Muscle layer of colon (tissue), 2 donors: ENCODE data around the gene DROSHA.

Source experiments
- H3K27ac ChIP-seq: one replicate; pipeline ENCODE4 v1.7.0; 2013; ENCODE audit warnings: low read depth, mild to moderate bottlenecking, low read length, moderate library complexity
- H3K27me3 ChIP-seq, 2 donors: one replicate each; pipeline ENCODE4 v1.7.0; 2013; ENCODE audit warnings: low read length in 2 of 2, mild to moderate bottlenecking in 2 of 2; ENCODE audit not compliant: insufficient read depth in 2 of 2, control insufficient read depth in 1 of 2
- H3K36me3 ChIP-seq: one replicate; pipeline ENCODE4 v1.7.0; 2013; ENCODE audit warnings: mild to moderate bottlenecking, low read length; ENCODE audit not compliant: insufficient read depth
- H3K4me1 ChIP-seq: one replicate; pipeline ENCODE4 v1.7.0; 2013; ENCODE audit warnings: mild to moderate bottlenecking, low read length; ENCODE audit not compliant: insufficient read depth
- H3K4me3 ChIP-seq, 2 donors: one replicate each; pipeline ENCODE4 v1.7.0; 2013; ENCODE audit warnings: low read length in 2 of 2, low read depth in 1 of 2, mild to moderate bottlenecking in 1 of 2, moderate library complexity in 1 of 2
- H3K9ac ChIP-seq: one replicate; pipeline ENCODE4 v1.7.0; 2013; ENCODE audit warnings: low read length
- H3K9me3 ChIP-seq: one replicate; pipeline ENCODE4 v1.7.0; 2013; ENCODE audit warnings: mild to moderate bottlenecking, low read length
- donor health status: abdominal sarcoma.
- donor health status: Adenocarcinoma of cecum.

Gene DROSHA

DNA sequence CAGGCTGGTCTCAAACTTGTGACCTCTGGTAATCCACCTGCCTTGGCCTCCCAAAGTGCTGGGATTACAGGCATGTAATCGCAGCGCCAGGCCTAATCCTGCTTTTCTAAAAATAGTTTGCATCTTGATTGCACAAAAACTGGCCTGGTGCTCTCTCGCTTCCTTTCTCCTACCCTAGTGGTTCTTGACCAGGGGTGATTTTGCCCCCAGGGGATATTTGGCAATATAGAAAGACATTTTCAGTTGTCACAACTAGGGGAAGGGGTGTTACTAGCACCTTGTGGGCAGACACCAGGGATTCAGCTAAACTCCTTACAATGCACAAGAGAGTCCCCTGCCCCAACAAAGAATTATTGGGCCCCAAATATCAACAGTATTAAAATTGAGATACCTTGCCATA lies 139.8 kb downstream of the DROSHA start:
- no peaks in the 10 kb centered on the region for H3K36me3 ChIP-seq
- H3K9ac ChIP-seq, result no peak overlapping the region
- H3K27ac ChIP-seq, result no peak overlapping the region
- H3K27me3 ChIP-seq, result no peaks in the 10 kb centered on the region
- no peaks in the 10 kb centered on the region for H3K9me3 ChIP-seq
- H3K4me3 ChIP-seq, result no peak overlapping the region
- no peaks in the 10 kb centered on the region for H3K4me1 ChIP-seq

DNA sequence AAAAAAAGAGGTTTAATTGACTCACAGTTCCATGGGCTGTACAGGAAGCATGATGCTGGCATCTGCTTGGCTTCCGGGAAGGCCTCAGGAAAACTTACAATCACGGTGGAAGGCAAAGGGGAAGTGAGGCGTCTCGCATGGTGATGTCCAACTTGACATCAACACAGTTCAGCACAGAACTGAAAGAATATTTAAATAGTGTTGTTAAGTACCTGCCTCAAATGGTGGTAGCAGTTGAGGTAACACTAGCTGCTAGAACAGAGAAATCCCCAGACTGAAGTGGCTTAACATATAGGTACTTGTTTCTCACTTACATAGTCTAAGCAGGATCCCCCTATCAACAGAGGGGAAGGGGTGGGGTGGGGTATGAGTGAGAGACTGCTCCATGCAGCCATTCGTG lies 141.6 kb downstream of the DROSHA start:
- Histone ChIP-seq H3K9ac (no peak overlapping the region), H3K27ac (no peak overlapping the region), H3K27me3 (no peaks in the 10 kb centered on the region)

DNA sequence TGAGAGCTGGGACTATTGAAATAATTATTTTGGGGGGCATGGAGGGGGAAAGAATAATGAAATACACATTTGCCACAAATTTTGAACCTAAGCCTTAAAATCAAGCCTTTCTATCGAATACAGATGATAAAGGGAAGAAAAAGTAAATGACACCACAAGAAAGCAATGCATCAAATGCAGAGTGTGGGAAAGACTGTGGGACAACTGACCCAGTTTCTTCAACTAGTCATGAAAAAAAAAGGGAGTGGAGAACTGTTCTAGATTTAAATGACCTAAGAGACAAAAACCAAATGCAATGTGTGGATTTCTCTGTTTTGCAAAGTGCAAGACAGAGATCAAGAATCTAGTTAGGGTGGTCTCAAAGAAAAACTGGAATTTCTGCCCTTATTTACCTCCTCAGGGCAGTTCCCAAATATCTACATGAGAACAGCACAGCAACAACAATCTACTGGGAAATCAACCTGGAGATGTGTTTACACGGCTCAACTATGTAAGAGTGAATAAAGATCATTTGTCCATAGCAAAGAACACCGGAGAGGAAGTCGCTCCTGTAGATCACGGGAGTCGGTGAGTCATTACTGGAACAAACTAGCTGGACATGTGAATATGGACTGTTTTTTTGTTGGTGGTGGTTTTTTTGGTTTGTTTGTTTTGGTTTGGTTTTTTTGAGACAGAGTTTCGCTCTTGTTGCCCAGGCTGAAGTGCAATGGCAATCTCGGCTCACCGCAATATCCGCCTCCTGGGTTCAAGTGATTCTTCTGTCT lies 145.9 kb downstream of the DROSHA start:
- no peaks in the 10 kb centered on the region for H3K4me1 ChIP-seq
- no peak overlapping the region for H3K4me3 ChIP-seq
- no peak overlapping the region for H3K27ac ChIP-seq
- no peak overlapping the region for H3K9ac ChIP-seq
- H3K27me3 ChIP-seq, result no peaks in the 10 kb centered on the region
- H3K36me3 ChIP-seq, result no peaks in the 10 kb centered on the region
- no peaks in the 10 kb centered on the region for H3K9me3 ChIP-seq

More for the DNA sequence above, 141.6 kb downstream of the DROSHA start:
- no peaks in the 10 kb centered on the region for H3K4me1 ChIP-seq
- H3K36me3 ChIP-seq, result no peaks in the 10 kb centered on the region
- no peaks in the 10 kb centered on the region for H3K9me3 ChIP-seq
- no peak overlapping the region for H3K4me3 ChIP-seq

DNA sequence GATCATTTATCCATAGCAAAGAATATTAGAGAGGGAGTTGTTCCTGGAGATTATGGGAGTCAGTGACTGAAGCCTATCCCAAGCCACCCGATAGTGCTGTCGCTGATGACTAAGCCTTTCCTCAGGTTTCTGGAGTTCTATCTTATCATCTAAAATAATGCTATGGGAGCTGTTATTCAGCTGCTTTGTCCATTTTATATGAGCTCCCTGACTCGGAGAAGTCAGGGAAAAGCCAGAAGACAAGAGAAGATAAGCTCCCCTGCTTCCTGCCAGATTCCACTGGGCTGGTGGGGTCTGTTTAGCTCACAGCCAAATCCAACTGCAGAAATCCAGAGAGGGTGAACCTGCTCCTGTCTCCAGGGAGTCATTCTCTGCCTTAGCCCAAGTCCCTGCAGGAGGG lies 148.2 kb downstream of the DROSHA start:
- Histone ChIP-seq H3K27me3 (no peaks in the 10 kb centered on the region), H3K4me1 (no peaks in the 10 kb centered on the region), H3K36me3 (no peaks in the 10 kb centered on the region), H3K9ac (no peak overlapping the region), H3K27ac (no peak overlapping the region), H3K4me3 (no peak overlapping the region), H3K9me3 (no peaks in the 10 kb centered on the region)

DNA sequence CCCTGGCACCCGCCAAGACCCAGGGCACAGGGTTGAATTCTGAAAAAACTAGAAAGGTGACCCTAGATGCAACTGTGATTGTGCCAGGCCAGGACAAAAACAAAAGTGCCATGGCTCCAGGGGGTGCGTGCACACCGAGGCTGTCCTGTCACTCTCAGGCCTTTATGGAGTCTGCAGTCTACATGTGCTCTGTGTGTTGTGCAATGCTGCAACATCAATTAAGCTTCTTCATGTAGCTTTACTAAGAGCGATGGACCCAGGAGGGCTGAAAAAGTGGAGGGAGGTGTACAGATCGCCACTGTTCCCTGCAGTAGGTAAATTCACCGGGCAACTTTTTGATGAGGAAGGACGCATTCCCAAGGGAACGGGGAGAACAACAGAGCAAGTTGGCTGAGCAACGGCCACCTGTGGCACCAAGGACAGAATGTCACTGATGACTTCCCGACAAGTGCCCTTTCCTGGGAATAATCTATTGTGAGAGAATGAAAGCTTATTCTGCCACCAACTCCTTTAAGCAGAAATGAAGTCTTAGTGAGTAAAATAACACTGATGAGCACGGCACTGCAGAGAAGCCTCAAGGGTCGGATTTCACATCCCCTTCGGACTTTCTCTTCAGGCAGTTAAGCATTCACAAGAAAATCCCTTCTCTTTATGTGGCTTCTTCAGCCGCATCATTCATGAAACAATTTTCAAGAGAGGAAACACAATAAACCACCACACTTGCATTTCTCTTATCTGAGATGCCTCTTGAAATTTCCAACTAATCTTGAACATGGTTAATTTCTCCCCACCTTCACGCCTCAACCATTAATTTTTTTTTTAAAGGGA lies 149.6 kb downstream of the DROSHA start:
- Histone ChIP-seq H3K27me3 (no peaks in the 10 kb centered on the region), H3K9ac (no peak overlapping the region), H3K4me1 (no peaks in the 10 kb centered on the region), H3K9me3 (no peaks in the 10 kb centered on the region), H3K27ac (no peak overlapping the region), H3K4me3 (no peak overlapping the region), H3K36me3 (no peaks in the 10 kb centered on the region)

DNA sequence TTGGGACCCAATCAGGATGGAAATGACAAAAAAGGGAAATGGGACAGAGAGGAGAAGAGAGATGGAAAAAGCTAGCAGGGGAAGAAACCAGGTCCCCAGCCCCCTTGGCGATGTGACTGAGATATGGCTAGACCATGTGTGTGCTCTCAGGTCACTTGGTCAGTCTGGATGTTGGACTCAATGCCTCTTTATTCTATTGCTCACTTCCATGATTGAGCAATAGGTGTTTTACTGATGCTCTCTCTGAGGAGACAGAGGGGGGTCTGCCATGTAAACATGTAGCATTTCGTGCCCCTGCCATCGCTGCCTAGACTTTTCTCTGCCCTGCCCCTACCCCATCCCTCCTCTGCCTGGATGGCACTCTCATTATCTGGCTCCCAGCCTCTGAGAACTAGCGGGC lies 150.6 kb downstream of the DROSHA start:
- H3K4me3 ChIP-seq, result no peak overlapping the region
- no peak overlapping the region for H3K27ac ChIP-seq
- no peaks in the 10 kb centered on the region for H3K4me1 ChIP-seq
- H3K9me3 ChIP-seq, result no peaks in the 10 kb centered on the region
- no peaks in the 10 kb centered on the region for H3K27me3 ChIP-seq
- H3K36me3 ChIP-seq, result no peaks in the 10 kb centered on the region
- no peak overlapping the region for H3K9ac ChIP-seq

DNA sequence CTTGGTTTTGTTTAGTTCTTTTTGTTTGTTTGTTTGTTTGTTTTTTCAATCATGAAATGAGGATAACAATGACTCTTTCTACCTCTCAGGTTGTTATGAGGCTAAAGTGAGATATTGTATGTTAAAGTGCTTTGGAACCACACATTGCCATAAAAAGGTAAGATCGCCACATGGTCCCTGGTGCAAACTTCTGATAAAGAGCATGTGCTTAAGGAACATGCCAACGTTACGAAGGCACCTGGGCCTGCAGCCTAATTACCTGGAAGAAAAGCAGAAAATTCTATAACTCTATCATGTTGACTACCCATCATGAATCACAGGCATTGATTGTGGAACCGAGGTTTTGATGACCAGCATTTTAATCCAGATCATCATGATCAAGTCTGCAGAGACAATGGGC lies 151.8 kb downstream of the DROSHA start:
- H3K9me3 ChIP-seq, result no peaks in the 10 kb centered on the region
- H3K9ac ChIP-seq, result no peak overlapping the region

DNA sequence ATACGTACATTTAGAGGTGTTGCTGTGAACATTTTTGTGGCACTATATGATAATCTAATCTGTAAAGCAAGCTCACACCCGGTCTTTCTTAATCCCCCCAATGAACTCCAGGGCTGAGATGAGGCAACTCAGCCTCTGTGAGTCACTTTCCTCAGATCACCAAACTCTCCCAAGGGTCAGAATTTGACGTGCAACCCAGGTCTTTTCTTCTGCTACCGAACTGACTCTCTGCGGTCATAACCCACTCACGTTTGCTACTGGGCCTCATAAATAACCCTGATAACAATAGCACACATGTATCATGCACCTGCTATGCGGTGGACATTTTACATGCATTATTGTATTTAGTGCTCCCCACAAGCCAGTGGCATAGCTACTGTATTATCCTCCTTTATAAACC lies 153.1 kb downstream of the DROSHA start:
- Histone ChIP-seq H3K9me3 (no peaks in the 10 kb centered on the region), H3K4me3 (no peak overlapping the region), H3K9ac (no peak overlapping the region), H3K27ac (no peak overlapping the region), H3K36me3 (no peaks in the 10 kb centered on the region), H3K27me3 (no peaks in the 10 kb centered on the region), H3K4me1 (no peaks in the 10 kb centered on the region)

More for the DNA sequence above, 151.8 kb downstream of the DROSHA start:
- H3K27ac ChIP-seq, result no peak overlapping the region
- no peaks in the 10 kb centered on the region for H3K27me3 ChIP-seq
- H3K4me3 ChIP-seq, result no peak overlapping the region
- no peaks in the 10 kb centered on the region for H3K4me1 ChIP-seq
- H3K36me3 ChIP-seq, result no peaks in the 10 kb centered on the region

DNA sequence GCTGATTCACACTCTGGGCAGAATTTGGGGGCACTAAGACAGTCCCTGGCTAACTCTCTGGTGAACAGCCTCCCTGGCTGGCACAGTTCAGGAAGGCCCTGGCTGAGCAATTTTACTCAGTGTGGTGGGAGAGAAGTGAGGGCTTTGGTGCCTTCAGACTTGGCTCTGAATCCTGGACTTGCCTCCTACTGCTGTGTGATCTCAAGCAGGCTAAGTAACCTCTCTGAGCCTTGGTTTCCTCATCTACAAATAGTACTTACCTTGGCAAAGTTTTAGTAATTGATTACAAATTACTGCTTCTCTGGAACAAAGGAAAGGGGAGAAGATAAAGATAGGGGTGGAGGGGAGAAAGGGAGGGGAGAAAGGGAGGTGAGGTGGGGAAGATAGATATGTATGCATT lies 153.8 kb downstream of the DROSHA start:
- no peaks in the 10 kb centered on the region for H3K36me3 ChIP-seq
- H3K9ac ChIP-seq, result no peak overlapping the region
- no peaks in the 10 kb centered on the region for H3K9me3 ChIP-seq
- no peaks in the 10 kb centered on the region for H3K4me1 ChIP-seq
- no peak overlapping the region for H3K4me3 ChIP-seq
- H3K27me3 ChIP-seq, result no peaks in the 10 kb centered on the region
- H3K27ac ChIP-seq, result no peak overlapping the region

DNA sequence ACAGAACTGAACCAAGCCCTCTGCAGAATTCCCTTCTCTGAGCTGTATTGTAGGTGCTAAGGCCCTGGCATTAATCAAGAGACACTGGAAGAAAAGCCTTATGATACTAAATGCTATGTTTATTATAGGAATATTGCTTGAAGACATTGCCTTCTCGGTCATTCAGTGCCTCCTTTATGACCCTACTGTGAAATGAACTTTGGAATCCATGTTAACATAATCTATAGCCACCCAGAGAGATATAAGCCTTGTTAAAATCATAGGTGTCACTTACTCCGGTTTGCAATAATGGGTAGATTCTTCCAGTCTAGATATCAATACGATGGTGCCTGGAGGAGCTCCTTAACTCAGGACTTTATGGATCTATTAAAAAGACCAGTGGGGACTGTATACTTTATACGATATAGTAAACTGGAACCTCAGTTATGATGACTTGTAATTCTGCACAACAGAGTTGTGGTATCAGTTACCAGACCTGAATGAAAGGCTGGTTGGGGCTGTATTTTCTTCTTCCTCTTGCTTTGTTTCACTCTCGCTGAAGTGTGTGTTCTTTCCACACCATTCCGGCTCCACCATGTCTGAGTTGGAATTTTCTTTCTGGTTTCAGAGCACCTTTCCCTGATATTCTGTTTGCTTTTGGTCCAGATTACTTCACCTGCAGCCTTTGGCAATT lies 154.5 kb downstream of the DROSHA start:
- Histone ChIP-seq H3K27ac (no peak overlapping the region), H3K4me3 (no peak overlapping the region), H3K36me3 (no peaks in the 10 kb centered on the region)

DNA sequence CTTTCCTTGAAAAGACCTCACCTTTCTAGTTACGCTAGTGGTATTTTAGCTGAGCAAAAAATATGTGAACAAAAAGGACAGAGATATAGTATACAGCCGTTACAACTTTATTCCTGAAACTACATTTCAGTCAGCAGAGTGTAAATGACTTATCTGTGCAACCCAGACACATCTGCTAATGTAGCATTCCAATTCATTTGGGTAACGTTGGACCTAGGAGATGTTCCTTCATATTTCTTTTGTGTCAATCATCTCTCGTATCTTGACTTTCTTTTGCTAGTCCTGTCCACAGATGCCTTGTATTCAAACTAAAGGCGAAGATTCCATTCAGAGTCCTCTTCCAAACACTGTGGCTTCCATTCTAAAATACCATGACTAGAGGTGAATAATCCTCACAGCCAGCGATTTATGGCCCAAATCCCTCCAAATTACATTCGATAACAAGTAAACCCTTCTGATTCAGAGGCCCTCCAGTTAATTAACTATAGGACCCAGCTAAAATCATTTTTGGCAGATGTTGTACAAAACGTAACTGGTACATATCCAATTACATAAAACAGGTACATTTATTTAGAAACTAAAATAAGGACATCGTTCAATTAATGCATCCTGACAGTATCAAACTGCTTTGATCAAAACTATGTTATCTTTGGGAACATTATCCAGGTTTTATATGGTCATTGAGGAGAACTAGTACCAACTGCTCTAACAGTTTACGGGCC lies 155.7 kb downstream of the DROSHA start:
- Histone ChIP-seq H3K9ac (no peak overlapping the region), H3K4me3 (no peak overlapping the region), H3K4me1 (no peaks in the 10 kb centered on the region), H3K36me3 (no peaks in the 10 kb centered on the region), H3K27ac (no peak overlapping the region), H3K27me3 (no peaks in the 10 kb centered on the region), H3K9me3 (no peaks in the 10 kb centered on the region)

More for the DNA sequence above, 154.5 kb downstream of the DROSHA start:
- Histone ChIP-seq H3K4me1 (no peaks in the 10 kb centered on the region), H3K9me3 (no peaks in the 10 kb centered on the region), H3K9ac (no peak overlapping the region), H3K27me3 (no peaks in the 10 kb centered on the region)
